GM21367 (cell line): Measurements from ENCODE around the gene MGRN1.

Experiments
- ATAC-seq: cut with Tn5 transposase; IDR thresholded peaks from one replicate; pipeline ENCODE4 v1.9.1; 2021; ENCODE audit not compliant: unreplicated experiment

MGRN1 gene

GRCh38 chr16:4667203-4667963, 42.8 kb downstream of the MGRN1 start:
- no peak for ATAC-seq

- ATAC-seq, result no peak
Measured at GRCh38 chr16:4668313-4668960, 43.8 kb downstream of the MGRN1 start.

- ATAC-seq, result no peak
Measured at GRCh38 chr16:4673387-4674046, 48.9 kb downstream of the MGRN1 start.

GRCh38 chr16:4674926-4675530, 50.4 kb downstream of the MGRN1 start:
- ATAC-seq, result no peak

- ATAC-seq, result no peak
Measured at GRCh38 chr16:4675864-4676786, 51.5 kb downstream of the MGRN1 start.

GRCh38 chr16:4676831-4677230, 52.2 kb downstream of the MGRN1 start:
- ATAC-seq, result no peak

- ATAC-seq, result no peak
Measured at GRCh38 chr16:4677390-4677789, 52.8 kb downstream of the MGRN1 start.

- no peak for ATAC-seq
Measured at GRCh38 chr16:4677994-4678393, 53.4 kb downstream of the MGRN1 start.

GRCh38 chr16:4678596-4678995, 54.0 kb downstream of the MGRN1 start:
- no peak for ATAC-seq

- ATAC-seq, result no peak
Measured at GRCh38 chr16:4679156-4679849, 54.7 kb downstream of the MGRN1 start.

GRCh38 chr16:4679850-4680636, 55.4 kb downstream of the MGRN1 start:
- ATAC-seq, result no peak

- ATAC-seq, result no peak
Measured at GRCh38 chr16:4680673-4681470, 56.2 kb downstream of the MGRN1 start.

GRCh38 chr16:4681471-4682083, 57.0 kb downstream of the MGRN1 start:
- ATAC-seq, result no peak

- ATAC-seq, result no peak
Measured at GRCh38 chr16:4682084-4682591, 57.5 kb downstream of the MGRN1 start.

- no peak for ATAC-seq
Measured at GRCh38 chr16:4682616-4683254, 58.1 kb downstream of the MGRN1 start.

- ATAC-seq, result no peak
Measured at GRCh38 chr16:4683255-4684057, 58.8 kb downstream of the MGRN1 start.
